Glutamatergic neuron (in vitro differentiated cells): ENCODE data around the gene RGS19. TPM values are rescaled to one million over a fixed set of nuclear protein-coding genes. Genes with fewer than 3 reads are reported as not detected.

Experiments
- DNase-seq: peaks from one replicate; pipeline ENCODE4 v3.0.0; 2022
- H3K27ac Mint-ChIP-seq: one replicate; pipeline ENCODE4 v1.8.0; 2020; ENCODE audit warnings: mild to moderate bottlenecking, mixed read lengths, inconsistent platforms; ENCODE audit not compliant: unreplicated experiment
- H3K27me3 Mint-ChIP-seq: one replicate; pipeline ENCODE4 v1.8.0; 2020; ENCODE audit warnings: mild to moderate bottlenecking, moderate library complexity, mixed read lengths, inconsistent platforms; ENCODE audit not compliant: unreplicated experiment
- H3K36me3 Mint-ChIP-seq: one replicate; pipeline ENCODE4 v1.8.0; 2020; ENCODE audit warnings: mild to moderate bottlenecking, mixed read lengths, inconsistent platforms; ENCODE audit not compliant: unreplicated experiment
- H3K4me1 Mint-ChIP-seq: one replicate; pipeline ENCODE4 v1.8.0; 2020; ENCODE audit warnings: mild to moderate bottlenecking, low read depth, mixed read lengths, inconsistent platforms; ENCODE audit not compliant: unreplicated experiment
- H3K4me3 Mint-ChIP-seq: one replicate; pipeline ENCODE4 v1.8.0; 2020; ENCODE audit warnings: mild to moderate bottlenecking, mixed read lengths, inconsistent platforms; ENCODE audit not compliant: unreplicated experiment
- H3K9me3 Mint-ChIP-seq: one replicate; pipeline ENCODE4 v1.8.0; 2020; ENCODE audit warnings: mild to moderate bottlenecking, moderate library complexity, mixed read lengths, inconsistent platforms; ENCODE audit not compliant: unreplicated experiment
- CTCF ChIP-seq: fragments of 200-600 bp; sonication (generic); IDR thresholded peaks from one replicate; pipeline ENCODE4 v1.5.0; 2021; ENCODE audit not compliant: partially characterized antibody, unreplicated experiment
- total RNA-seq: library from RNA; stranded (reverse); fragmentation: NEBNext Ultra II Directional; extraction: Animal tissue kit (Norgen Biotek cat#: 25700); gene quantifications from one replicate; pipeline ENCODE4 v1.2.1, GENCODE V29; 2021; ENCODE audit not compliant: unreplicated experiment

RGS19 gene
- total RNA-seq, 1 donor from 2014 or later = 4.4 TPM

- Mint-ChIP-seq H3K36me3 (no peaks in the 10 kb centered on the region), H3K4me1 (peaks cover 23% of the 10 kb centered on the region), H3K4me3 (peak overlapping the region; percentile 42), H3K27ac (peak overlapping the region; percentile 78), H3K27me3 (peaks cover 8% of the 10 kb centered on the region), H3K9me3 (peaks cover 12% of the 10 kb centered on the region)
- no peak for TF ChIP-seq CTCF
- DNase-seq = peak; percentile 65
Observed at GRCh38 chr20:64032706-64033624, 46.4 kb downstream of the RGS19 start.

- Mint-ChIP-seq H3K27ac (no peak overlapping the region), H3K4me1 (peaks cover 20% of the 10 kb centered on the region), H3K36me3 (no peaks in the 10 kb centered on the region), H3K9me3 (peaks cover 10% of the 10 kb centered on the region), H3K4me3 (no peak overlapping the region), H3K27me3 (peaks cover 5% of the 10 kb centered on the region)
- no peak for TF ChIP-seq CTCF
- no peak for DNase-seq
Observed at GRCh38 chr20:64031822-64032314, 47.5 kb downstream of the RGS19 start.

GRCh38 chr20:64030371-64031134 lies 48.8 kb downstream of the RGS19 start:
- Mint-ChIP-seq H3K36me3 (no peaks in the 10 kb centered on the region), H3K4me1 (peaks cover 13% of the 10 kb centered on the region), H3K9me3 (peaks cover 10% of the 10 kb centered on the region), H3K4me3 (no peak overlapping the region), H3K27me3 (peaks cover 5% of the 10 kb centered on the region), H3K27ac (peak overlapping the region; percentile 38)
- no peak for DNase-seq
- no peak for TF ChIP-seq CTCF

- Mint-ChIP-seq H3K4me1 (peaks cover 8% of the 10 kb centered on the region), H3K27ac (no peak overlapping the region), H3K9me3 (peaks cover 8% of the 10 kb centered on the region), H3K27me3 (peaks cover 3% of the 10 kb centered on the region), H3K36me3 (no peaks in the 10 kb centered on the region), H3K4me3 (no peak overlapping the region)
- no peak for TF ChIP-seq CTCF
- no peak for DNase-seq
Observed at GRCh38 chr20:64029293-64030117, 49.8 kb downstream of the RGS19 start.
